SU-DHL-6 (cell line): Measurements from ENCODE around the gene ST6GALNAC3.

Experiments
- H2AFZ ChIP-seq: fragments of 200-600 bp; sonication (generic); 2 replicates; pipeline ENCODE4 v1.6.1; 2014; ENCODE audit warnings: low read depth, mild to moderate bottlenecking, moderate library complexity, mixed read lengths, antibody characterized with exemption, low read length; ENCODE audit not compliant: severe bottlenecking
- H3F3A ChIP-seq: fragments of 200-600 bp; shearing (Covaris generic); 2 replicates; pipeline ENCODE4 v1.6.0; 2016; ENCODE audit warnings: antibody characterized with exemption, mild to moderate bottlenecking; ENCODE audit not compliant: insufficient read depth
- H3K27ac ChIP-seq: fragments of 200-600 bp; sonication (generic); 2 replicates; pipeline ENCODE4 v1.5.1; 2016; ENCODE audit warnings: low read depth, mild to moderate bottlenecking, low read length, moderate library complexity, mixed read lengths
- H3K27me3 ChIP-seq: fragments of 200-600 bp; sonication (generic), shearing (Covaris generic); 2 replicates; pipeline ENCODE4 v1.6.0; 2014; ENCODE audit warnings: mild to moderate bottlenecking, low read length
- H3K36me3 ChIP-seq: fragments of 200-600 bp; sonication (generic); 2 replicates; pipeline ENCODE4 v1.6.1; 2014; ENCODE audit warnings: mild to moderate bottlenecking, low read length, mixed read lengths
- H3K4me2 ChIP-seq: fragments of 300-600, 200-600 bp; shearing (Covaris generic), sonication (generic); 2 replicates; pipeline ENCODE4 v1.6.0; 2014; ENCODE audit warnings: low read length, low read depth, mild to moderate bottlenecking; ENCODE audit not compliant: poor library complexity, severe bottlenecking
- H3K4me3 ChIP-seq: fragments of 200-600 bp; sonication (generic); 2 replicates; pipeline ENCODE4 v1.5.1; 2014; ENCODE audit warnings: antibody characterized with exemption, low read length, mild to moderate bottlenecking, mixed read lengths; ENCODE audit not compliant: insufficient read depth, poor library complexity, severe bottlenecking
- H3K79me2 ChIP-seq: fragments of 200-600 bp; sonication (generic); 2 replicates; pipeline ENCODE4 v1.6.1; 2014; ENCODE audit warnings: mild to moderate bottlenecking, low read length, moderate library complexity; ENCODE audit not compliant: insufficient read depth
- H3K9ac ChIP-seq: fragments of 200-600 bp; sonication (generic); 2 replicates; pipeline ENCODE4 v1.7.0; 2014; ENCODE audit warnings: mild to moderate bottlenecking, low read length
- H3K9me2 ChIP-seq: fragments of 200-600 bp; sonication (generic); replicated peaks from 2 replicates; pipeline ENCODE4 v1.6.1; 2014; ENCODE audit warnings: low read length; ENCODE audit not compliant: insufficient read depth
- H3K9me3 ChIP-seq: fragments of 200-600 bp; sonication (generic); 2 replicates; pipeline ENCODE4 v1.6.1; 2014; ENCODE audit warnings: low read length, mixed read lengths; ENCODE audit not compliant: insufficient read depth
- H4K20me1 ChIP-seq: fragments of 200-600 bp; sonication (generic); 2 replicates; pipeline ENCODE4 v1.6.1; 2014; ENCODE audit warnings: low read depth, mild to moderate bottlenecking, antibody characterized with exemption, low read length, moderate library complexity, mixed read lengths
- CTCF ChIP-seq: fragments of 200-600 bp; sonication (generic); IDR thresholded peaks from one replicate; pipeline ENCODE4 v1.5.1; 2017; ENCODE audit warnings: antibody characterized with exemption, mild to moderate bottlenecking, low read length, moderate library complexity; ENCODE audit not compliant: insufficient read depth, poor library complexity, severe bottlenecking
- EZH2phosphoT487 ChIP-seq: fragments of 200-600 bp; sonication (generic), shearing (Covaris generic); conservative IDR thresholded peaks from 2 replicates; pipeline ENCODE4 v1.6.1; 2018; ENCODE audit warnings: mild to moderate bottlenecking, antibody characterized with exemption, low read length, moderate library complexity, mixed read lengths

Gene ST6GALNAC3

GRCh38 chr1:76279101-76279748 is 204.7 kb downstream of the ST6GALNAC3 start:
- no peak for TF ChIP-seq CTCF
- no peak for TF ChIP-seq EZH2phosphoT487
- no peak overlapping the region for H2AFZ ChIP-seq
- no peaks in the 10 kb centered on the region for H3K27me3 ChIP-seq
- no peak overlapping the region for H3K4me3 ChIP-seq
- H4K20me1 ChIP-seq: no peaks in the 10 kb centered on the region
- H3K4me2 ChIP-seq: no peak overlapping the region
- H3K27ac ChIP-seq: no peak overlapping the region
- no peaks in the 10 kb centered on the region for H3K79me2 ChIP-seq
- H3K9me2 ChIP-seq: no peaks in the 10 kb centered on the region
- no peak overlapping the region for H3K9ac ChIP-seq
- no peaks in the 10 kb centered on the region for H3K9me3 ChIP-seq
- H3K36me3 ChIP-seq: no peaks in the 10 kb centered on the region
- H3F3A ChIP-seq: no peaks in the 10 kb centered on the region

GRCh38 chr1:76281306-76281705 is 206.8 kb downstream of the ST6GALNAC3 start:
- no peaks in the 10 kb centered on the region for H3K27me3 ChIP-seq
- H3K4me2 ChIP-seq: no peak overlapping the region
- no peak overlapping the region for H2AFZ ChIP-seq

GRCh38 chr1:76284842-76285241 is 210.3 kb downstream of the ST6GALNAC3 start:
- H3K27ac ChIP-seq: no peak overlapping the region
- no peak overlapping the region for H2AFZ ChIP-seq
- H3K9ac ChIP-seq: no peak overlapping the region
- no peaks in the 10 kb centered on the region for H3K9me3 ChIP-seq
- TF ChIP-seq EZH2phosphoT487: no peak
- TF ChIP-seq CTCF: no peak
- H3K4me3 ChIP-seq: no peak overlapping the region
- H3F3A ChIP-seq: no peaks in the 10 kb centered on the region
- no peaks in the 10 kb centered on the region for H3K9me2 ChIP-seq
- H3K79me2 ChIP-seq: no peaks in the 10 kb centered on the region
- no peaks in the 10 kb centered on the region for H3K36me3 ChIP-seq
- no peaks in the 10 kb centered on the region for H3K27me3 ChIP-seq
- H4K20me1 ChIP-seq: no peaks in the 10 kb centered on the region
- no peak overlapping the region for H3K4me2 ChIP-seq

More at GRCh38 chr1:76281306-76281705, 206.8 kb downstream of the ST6GALNAC3 start:
- H3K27ac ChIP-seq: no peak overlapping the region
- H3K79me2 ChIP-seq: no peaks in the 10 kb centered on the region
- TF ChIP-seq CTCF (no peak), EZH2phosphoT487 (no peak)
- H3K36me3 ChIP-seq: no peaks in the 10 kb centered on the region
- H3F3A ChIP-seq: no peaks in the 10 kb centered on the region
- no peak overlapping the region for H3K9ac ChIP-seq
- H3K4me3 ChIP-seq: no peak overlapping the region
- no peaks in the 10 kb centered on the region for H3K9me3 ChIP-seq
- no peaks in the 10 kb centered on the region for H3K9me2 ChIP-seq
- H4K20me1 ChIP-seq: no peaks in the 10 kb centered on the region
